ENCODE measurements around the gene ADCY6. TPM values are rescaled to one million over a fixed set of nuclear protein-coding genes. Genes with fewer than 3 reads are reported as not detected.

The ADCY6 gene
- total RNA-seq (2022; extraction: Qiagen RNA extraction) = 11.9 to 16.6 TPM (median 16.2 TPM) in 5 replicates

GRCh38 chr12:48788854-48789775, at the start of gene ADCY6:
ADCY6 (minus strand) TSS chr12:48789089; CDS start chr12:48783434, 5,655 bp downstream.

GRCh38 chr12:48817873-48818830, 29.3 kb upstream of the ADCY6 start, which contains the start of gene CACNB3:
CACNB3 (plus strand) TSS chr12:48818496; CDS start chr12:48818930, 434 bp downstream.

GRCh38 chr12:48716493-48717251, 72.2 kb downstream of the ADCY6 start, which contains the start of gene CCNT1:
CCNT1 (minus strand) TSS chr12:48716707; CDS start chr12:48716675, 32 bp downstream.

Other genes starting within 250 kb of the ADCY6 start
- not detected in 5 replicates for gene LALBA, start 219.0 kb downstream of the ADCY6 start, total RNA-seq (2022; extraction: Qiagen RNA extraction)
- gene KANSL2, start 106.9 kb downstream of the ADCY6 start, total RNA-seq (2022; extraction: Qiagen RNA extraction) = 33.3 to 41.4 TPM (median 36.9 TPM) in 5 replicates
- gene CCNT1, start 72.4 kb downstream of the ADCY6 start, total RNA-seq (2022; extraction: Qiagen RNA extraction) = 12.1 to 14.7 TPM (median 13.4 TPM) in 5 replicates
- 30.2 to 46.8 TPM (median 39.7 TPM) in 5 replicates for gene CACNB3, start 29.4 kb upstream of the ADCY6 start, total RNA-seq (2022; extraction: Qiagen RNA extraction)
- 77.0 to 87.8 TPM (median 85.9 TPM) in 5 replicates for gene DDX23, start 63.1 kb upstream of the ADCY6 start, total RNA-seq (2022; extraction: Qiagen RNA extraction)
- 12.0 to 17.8 TPM (median 14.2 TPM) in 5 replicates for gene RND1, start 76.8 kb upstream of the ADCY6 start, total RNA-seq (2022; extraction: Qiagen RNA extraction)
- 44.0 to 57.4 TPM (median 56.1 TPM) in 5 replicates for gene FKBP11, start 136.4 kb upstream of the ADCY6 start, total RNA-seq (2022; extraction: Qiagen RNA extraction)
- 114 to 156 TPM (median 153 TPM) in 5 replicates for gene ARF3, start 168.4 kb upstream of the ADCY6 start, total RNA-seq (2022; extraction: Qiagen RNA extraction)
- gene WNT10B, start 182.6 kb upstream of the ADCY6 start, total RNA-seq (2022; extraction: Qiagen RNA extraction) = 1.5 to 2.7 TPM (median 2.5 TPM) in 5 replicates
- gene WNT1, start 189.2 kb upstream of the ADCY6 start, total RNA-seq (2022; extraction: Qiagen RNA extraction) = 0.17 TPM in 1 of 5 replicates, not detected in the others
- gene DDN, start 210.3 kb upstream of the ADCY6 start, total RNA-seq (2022; extraction: Qiagen RNA extraction) = 0.57 to 0.82 TPM (median 0.67 TPM) in 5 replicates
- gene PRKAG1, start 229.7 kb upstream of the ADCY6 start, total RNA-seq (2022; extraction: Qiagen RNA extraction) = 39.5 to 47.6 TPM (median 41.3 TPM) in 5 replicates

Data from A549 treated with CORT108297 at 1 μM for 4 hours (cell line).